Activated T-cell treated with anti-CD3 and anti-CD28 coated beads for 1 hour (primary cell): ENCODE measurements around the gene CDKN1C.

Source experiments
- DNase-seq: peaks from one replicate; pipeline ENCODE4 v3.0.0-alpha.2; 2020; ENCODE audit warnings: low read depth

CDKN1C gene

GRCh38 chr11:2869561-2870427, 15.8 kb downstream of the CDKN1C start:
- no peak for DNase-seq

- DNase-seq, result no peak
Measured at GRCh38 chr11:2869134-2869526, 16.4 kb downstream of the CDKN1C start.

GRCh38 chr11:2868506-2869133, 17.0 kb downstream of the CDKN1C start:
- DNase-seq, result no peak

- DNase-seq, result no peak
Measured at GRCh38 chr11:2867722-2868505, 17.7 kb downstream of the CDKN1C start.

DNA sequence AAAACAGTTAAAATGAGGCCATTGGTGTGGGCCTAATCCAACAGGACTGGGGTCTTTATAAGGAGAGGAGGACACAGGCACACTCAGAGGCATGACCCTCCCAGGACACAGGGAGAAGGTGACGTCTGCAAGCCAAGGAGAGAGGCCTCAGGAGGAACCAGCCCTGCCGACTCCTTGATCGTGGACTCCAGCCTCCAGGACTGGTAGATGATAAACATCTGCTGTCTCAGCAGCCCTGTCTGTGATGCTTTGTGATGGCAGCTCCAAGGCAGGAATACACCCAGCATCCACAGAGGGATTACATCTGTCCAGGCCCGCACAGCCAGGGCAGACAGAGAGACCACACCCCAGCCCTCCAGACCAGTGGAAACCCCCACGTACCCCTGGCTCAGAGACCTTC, 18.4 kb downstream of the CDKN1C start:
- DNase-seq, result no peak

DNA sequence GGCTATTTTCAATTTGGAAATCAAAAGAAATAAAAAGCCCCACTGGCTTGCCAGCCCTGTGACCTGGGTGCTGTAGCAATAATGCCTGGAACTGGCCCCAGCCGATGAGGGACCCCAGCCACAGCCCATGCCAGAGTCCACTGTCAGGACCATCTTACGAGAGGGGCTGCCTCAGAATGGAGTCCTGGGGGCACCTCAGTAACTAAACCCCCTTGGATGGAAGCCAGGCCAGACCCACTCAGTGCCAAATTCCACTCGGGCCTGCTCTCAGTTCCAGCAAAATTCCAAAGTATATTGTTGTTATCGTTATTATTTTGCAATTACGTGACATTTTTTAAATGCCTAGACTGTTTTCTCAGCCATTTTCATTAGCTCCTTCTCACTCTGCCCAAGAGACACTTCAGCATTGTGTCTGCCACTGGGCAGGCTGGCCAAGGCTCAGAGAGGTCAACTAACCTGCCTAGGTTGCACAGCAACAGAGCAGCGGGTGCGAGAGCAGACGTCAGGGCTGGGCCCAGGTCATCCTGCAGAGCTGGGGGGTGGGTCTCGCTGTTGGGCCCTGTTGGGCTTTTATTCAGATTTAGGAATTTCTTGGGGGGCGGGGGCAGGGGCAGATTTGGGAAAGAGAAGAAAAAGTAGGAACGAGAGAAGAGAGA, 19.5 kb downstream of the CDKN1C start:
- DNase-seq, result no peak

GRCh38 chr11:2864901-2865300, 20.7 kb downstream of the CDKN1C start:
- DNase-seq, result no peak

GRCh38 chr11:2863276-2863618, 22.3 kb downstream of the CDKN1C start:
- DNase-seq, result no peak

DNA sequence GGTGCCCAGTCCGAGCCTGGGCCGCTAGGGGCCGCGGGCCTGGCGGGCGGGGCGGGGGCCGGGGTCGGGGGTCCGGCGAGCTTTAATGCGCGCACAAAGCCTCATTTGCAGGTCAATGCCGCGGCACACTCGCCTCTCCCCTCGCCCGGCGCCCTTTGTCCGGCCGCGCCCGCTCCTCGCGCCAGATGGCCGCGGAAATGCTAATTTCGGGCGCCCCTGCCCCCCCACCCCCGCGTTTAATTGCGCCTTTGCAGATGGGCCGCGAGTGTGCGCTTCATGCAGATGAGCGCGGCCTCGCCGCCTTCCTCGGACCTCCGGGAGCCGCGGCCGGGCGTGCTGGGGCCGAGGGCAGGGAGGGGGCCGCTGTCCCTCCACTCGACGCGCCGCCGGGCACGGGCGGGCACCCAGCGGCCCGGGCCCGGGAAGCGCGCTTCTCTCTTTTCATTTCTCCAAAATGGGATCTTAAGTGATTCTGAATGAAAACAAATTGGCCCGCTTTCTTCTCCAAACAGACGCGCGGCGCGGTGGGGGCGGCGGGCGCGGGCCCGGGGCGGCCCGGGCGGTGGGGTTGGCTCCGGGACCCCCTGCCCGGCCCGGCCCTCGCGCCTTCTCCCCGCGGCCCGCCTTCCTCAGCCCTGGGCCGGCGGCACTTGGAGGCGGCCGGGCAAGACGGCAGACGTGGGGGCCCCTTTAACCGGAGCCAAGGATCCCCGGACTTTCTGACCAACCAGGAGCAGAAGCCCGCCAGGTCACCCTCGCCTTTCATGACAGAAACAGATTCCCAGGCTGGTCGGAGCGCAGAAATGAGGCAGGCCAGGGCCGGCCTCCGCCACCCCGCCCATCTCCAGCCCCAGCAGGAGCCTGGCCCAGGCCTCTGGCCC, 22.9 kb downstream of the CDKN1C start:
- DNase-seq, result no peak

DNA sequence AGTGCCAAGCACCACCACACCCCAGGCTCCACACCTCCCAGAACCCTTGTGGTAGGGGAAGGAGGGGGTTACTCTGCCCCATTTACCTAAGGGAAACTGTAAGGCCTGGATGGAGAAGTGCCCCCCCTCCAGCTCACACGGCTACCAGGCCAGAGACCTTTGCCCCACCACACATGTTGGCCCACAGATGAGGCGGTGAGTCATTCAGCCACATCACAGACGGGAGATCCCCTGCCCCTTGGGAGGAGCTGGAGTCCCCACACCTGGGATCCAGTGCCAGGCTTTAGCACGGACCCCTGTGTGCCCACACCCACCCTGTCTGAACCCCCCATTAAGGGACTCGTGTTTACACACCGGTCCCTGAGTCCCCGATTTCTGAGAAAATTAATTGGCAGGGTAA, 24.9 kb downstream of the CDKN1C start:
- no peak for DNase-seq

- DNase-seq, result no peak
Measured at GRCh38 chr11:2859699-2860037, 25.9 kb downstream of the CDKN1C start.

- DNase-seq, result no peak
Measured at GRCh38 chr11:2858995-2859698, 26.4 kb downstream of the CDKN1C start.

- DNase-seq, result no peak
Measured at GRCh38 chr11:2857918-2858317, 27.7 kb downstream of the CDKN1C start.

DNA sequence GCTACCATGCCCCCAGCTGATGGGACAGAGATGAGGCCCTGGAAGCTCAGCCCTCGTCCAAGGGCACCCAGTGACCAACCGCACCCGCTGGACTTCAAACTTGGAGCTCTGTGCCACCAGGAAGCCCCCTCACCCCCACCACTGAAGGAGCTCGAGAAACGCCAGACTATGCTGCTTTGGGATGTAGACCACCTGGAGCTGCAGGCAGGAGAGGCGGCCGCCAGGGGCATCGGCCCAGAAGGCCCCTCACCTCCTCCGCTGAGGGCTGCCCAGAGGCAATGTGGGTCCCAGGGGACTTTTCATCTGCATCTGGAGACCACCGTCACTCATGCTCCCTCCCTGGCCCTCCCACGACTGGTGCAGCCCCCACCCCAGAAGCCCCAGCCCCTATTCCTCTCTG, 28.3 kb downstream of the CDKN1C start:
- DNase-seq, result no peak

- no peak for DNase-seq
Measured at GRCh38 chr11:2855162-2855561, 30.4 kb downstream of the CDKN1C start.

DNA sequence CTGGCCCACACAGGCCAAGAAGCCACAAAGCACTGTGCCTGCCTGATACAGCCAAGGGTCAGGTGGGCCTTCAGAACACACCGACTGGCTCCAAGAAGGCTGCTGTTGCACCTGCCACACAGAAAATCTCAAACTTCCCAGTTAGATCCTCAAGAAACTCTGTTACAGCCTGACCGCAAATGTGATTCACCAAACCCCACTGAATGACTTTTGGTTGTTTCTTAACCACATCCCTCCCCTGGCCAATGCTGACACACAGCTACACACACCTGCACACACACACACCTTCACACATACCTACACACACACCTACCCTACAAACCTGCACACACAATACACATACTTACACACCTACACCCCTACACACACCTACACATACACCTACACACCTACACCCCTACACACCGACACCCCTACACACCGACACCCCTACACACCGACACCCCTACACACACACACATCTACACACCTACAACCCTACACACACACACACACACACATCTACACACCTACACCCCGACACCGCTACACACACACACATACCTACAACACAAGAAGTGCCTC, 31.5 kb downstream of the CDKN1C start:
- DNase-seq, result no peak

DNA sequence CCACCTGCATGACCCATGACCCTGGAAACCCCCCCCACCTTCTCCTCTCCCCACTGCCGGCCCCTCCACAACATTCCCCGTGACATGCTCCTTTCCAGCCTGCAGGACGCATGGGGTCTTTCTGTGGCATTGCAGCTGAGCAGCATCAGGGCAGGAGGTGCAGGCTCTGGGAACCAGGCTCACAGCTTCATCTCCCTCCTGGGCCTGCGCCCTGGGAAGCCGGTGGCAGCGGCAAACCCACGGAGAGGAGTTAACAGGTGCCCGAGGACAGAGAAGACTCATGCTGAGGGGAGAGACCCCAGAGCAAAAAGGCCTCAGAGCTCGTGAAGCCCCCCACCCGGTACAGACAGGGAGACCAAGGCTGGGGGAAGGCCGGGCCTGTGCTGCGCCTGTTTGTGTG, 32.2 kb downstream of the CDKN1C start:
- no peak for DNase-seq

DNA sequence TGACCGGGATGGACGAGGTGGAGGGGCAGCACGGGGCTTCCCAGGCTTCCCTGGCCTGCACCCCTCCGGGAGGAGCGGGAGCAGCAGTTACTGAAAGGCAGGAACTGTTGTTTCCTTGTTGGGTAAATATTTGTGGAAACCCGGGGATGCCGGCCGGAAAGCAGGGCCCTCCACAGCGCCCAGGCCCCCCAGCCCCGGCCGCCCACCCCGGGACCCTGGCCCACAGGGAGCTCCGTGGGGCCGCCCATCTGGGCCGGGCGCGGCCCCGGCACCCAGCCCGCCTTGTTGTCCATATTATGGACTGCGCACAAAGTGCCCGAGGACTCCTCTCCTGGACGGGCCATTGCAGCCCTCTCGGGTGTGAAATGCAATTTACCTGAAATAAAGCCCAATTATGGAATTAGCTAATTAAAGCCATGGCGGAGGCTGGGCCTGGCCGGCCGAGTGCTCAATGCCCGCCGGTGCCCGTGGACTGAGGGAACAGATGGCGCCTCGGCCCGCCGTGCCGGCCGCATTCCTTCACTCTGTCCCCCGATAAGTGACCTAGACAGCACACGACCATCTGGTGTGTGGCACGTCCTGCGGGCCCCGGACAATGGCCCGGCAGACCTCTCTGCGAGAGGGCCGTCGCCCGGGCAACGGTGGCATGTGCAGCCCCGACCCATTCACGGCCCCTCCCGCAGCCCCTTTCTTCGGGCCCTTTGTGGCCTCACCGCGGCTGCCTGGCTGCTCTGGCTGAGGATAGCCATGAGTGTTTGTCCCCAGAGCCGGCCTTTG, 35.4 kb downstream of the CDKN1C start:
- DNase-seq, result no peak

DNA sequence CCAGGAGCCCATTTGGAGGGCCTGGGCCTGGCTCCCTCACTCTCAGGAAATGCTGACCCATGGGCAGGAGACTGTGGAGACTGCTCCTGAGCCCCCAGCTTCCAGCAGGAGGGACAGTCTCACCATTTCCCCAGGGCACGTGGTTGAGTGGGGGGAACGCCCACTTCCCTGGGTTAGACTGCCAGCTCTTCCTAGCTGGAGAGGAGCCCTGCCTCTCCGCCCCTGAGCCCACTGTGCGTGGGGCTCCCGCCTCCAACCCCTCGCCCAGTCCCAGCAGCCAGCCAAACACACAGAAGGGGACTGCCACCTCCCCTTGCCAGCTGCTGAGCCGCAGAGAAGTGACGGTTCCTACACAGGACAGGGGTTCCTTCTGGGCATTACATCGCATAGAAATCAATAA, 37.1 kb downstream of the CDKN1C start:
- DNase-seq, result no peak

- DNase-seq, result no peak
Measured at GRCh38 chr11:2847561-2847960, 38.0 kb downstream of the CDKN1C start.
